ENCODE data around the gene DAPK2.

Gene DAPK2

DNA sequence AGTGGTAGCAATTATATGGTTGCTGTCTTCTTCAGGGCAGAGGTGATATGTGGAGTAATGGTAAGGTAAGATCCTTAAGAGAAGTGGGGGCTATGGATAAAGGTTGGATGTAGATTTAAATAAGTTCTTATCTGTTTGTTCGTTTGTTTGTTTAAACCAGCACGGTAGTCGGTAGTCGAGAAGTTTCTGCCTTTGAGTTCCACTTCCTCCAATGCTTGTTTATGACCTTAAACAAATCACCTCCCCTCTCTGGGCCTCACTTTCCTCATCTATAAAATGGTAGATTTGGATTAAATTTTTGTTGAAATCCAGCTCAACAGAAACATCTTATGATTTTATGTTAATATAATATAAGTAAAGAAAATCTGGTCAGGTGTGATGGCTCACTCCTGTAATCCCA, 11.8 kb downstream of the DAPK2 start:
- no peaks in the 10 kb centered on the region for H3K9me3 ChIP-seq (replicated peaks; ENCODE audit: insufficient read depth, low read length)
- no peaks in the 10 kb centered on the region for H3K4me1 ChIP-seq (ENCODE audit: low read length)
- no peak overlapping the region for H2AFZ ChIP-seq (ENCODE audit: low read length)
- H3K27me3 ChIP-seq (replicated peaks; ENCODE audit: insufficient read depth, low read length) = no peaks in the 10 kb centered on the region
- TF ChIP-seq EZH2phosphoT487 (IDR thresholded peaks at IDR 0.05; ENCODE audit: low read length) (no peak), EZH2 (optimal IDR thresholded peaks at IDR 0.05; ENCODE audit: low read depth, low read length) (no peak)
- TF ChIP-seq, protein P1, sequence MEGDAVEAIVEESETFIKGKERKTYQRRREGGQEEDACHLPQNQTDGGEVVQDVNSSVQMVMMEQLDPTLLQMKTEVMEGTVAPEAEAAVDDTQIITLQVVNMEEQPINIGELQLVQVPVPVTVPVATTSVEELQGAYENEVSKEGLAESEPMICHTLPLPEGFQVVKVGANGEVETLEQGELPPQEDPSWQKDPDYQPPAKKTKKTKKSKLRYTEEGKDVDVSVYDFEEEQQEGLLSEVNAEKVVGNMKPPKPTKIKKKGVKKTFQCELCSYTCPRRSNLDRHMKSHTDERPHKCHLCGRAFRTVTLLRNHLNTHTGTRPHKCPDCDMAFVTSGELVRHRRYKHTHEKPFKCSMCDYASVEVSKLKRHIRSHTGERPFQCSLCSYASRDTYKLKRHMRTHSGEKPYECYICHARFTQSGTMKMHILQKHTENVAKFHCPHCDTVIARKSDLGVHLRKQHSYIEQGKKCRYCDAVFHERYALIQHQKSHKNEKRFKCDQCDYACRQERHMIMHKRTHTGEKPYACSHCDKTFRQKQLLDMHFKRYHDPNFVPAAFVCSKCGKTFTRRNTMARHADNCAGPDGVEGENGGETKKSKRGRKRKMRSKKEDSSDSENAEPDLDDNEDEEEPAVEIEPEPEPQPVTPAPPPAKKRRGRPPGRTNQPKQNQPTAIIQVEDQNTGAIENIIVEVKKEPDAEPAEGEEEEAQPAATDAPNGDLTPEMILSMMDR (IDR thresholded peaks at IDR 0.05; ENCODE audit: low read length) = no peak
- H3K27ac ChIP-seq (ENCODE audit: low read length) = no peak overlapping the region
- DNase-seq = no peak
- no peaks in the 10 kb centered on the region for H3K79me2 ChIP-seq (ENCODE audit: low read length)
- no peaks in the 10 kb centered on the region for H3K36me3 ChIP-seq (replicated peaks; ENCODE audit: insufficient read depth, low read length)
- H3F3A ChIP-seq (ENCODE audit: insufficient read depth, low read length) = no peaks in the 10 kb centered on the region
- no peak overlapping the region for H3K4me2 ChIP-seq (ENCODE audit: low read depth, low read length)
- no peaks in the 10 kb centered on the region for H4K20me1 ChIP-seq (ENCODE audit: insufficient read depth, low read length)
- H3K9ac ChIP-seq (ENCODE audit: low read length) = no peak overlapping the region
- no peaks in the 10 kb centered on the region for H3K9me2 ChIP-seq (replicated peaks; ENCODE audit: insufficient read depth, low read length)
- no peak overlapping the region for H3K4me3 ChIP-seq (ENCODE audit: low read length)

GRCh38 chr15:64032329-64032728, 14.0 kb downstream of the DAPK2 start:
- no peak overlapping the region for H3K27ac ChIP-seq (ENCODE audit: low read length)

GRCh38 chr15:64030123-64030522, 16.2 kb downstream of the DAPK2 start:
- Histone ChIP-seq H3K27ac (ENCODE audit: low read length) (no peak overlapping the region), H3K4me2 (ENCODE audit: low read depth, low read length) (no peak overlapping the region), H3K9me3 (replicated peaks; ENCODE audit: insufficient read depth, low read length) (no peaks in the 10 kb centered on the region), H4K20me1 (ENCODE audit: insufficient read depth, low read length) (no peaks in the 10 kb centered on the region), H3K4me1 (ENCODE audit: low read length) (no peaks in the 10 kb centered on the region), H3K27me3 (replicated peaks; ENCODE audit: insufficient read depth, low read length) (no peaks in the 10 kb centered on the region), H3K79me2 (ENCODE audit: low read length) (no peaks in the 10 kb centered on the region), H3K9me2 (replicated peaks; ENCODE audit: insufficient read depth, low read length) (no peaks in the 10 kb centered on the region), H3F3A (ENCODE audit: insufficient read depth, low read length) (no peaks in the 10 kb centered on the region), H2AFZ (ENCODE audit: low read length) (no peak overlapping the region), H3K36me3 (replicated peaks; ENCODE audit: insufficient read depth, low read length) (no peaks in the 10 kb centered on the region), H3K4me3 (ENCODE audit: low read length) (no peak overlapping the region), H3K9ac (ENCODE audit: low read length) (no peak overlapping the region)
- TF ChIP-seq, protein P1 (IDR thresholded peaks at IDR 0.05; ENCODE audit: low read length) = no peak
- TF ChIP-seq EZH2 (optimal IDR thresholded peaks at IDR 0.05; ENCODE audit: low read depth, low read length) = no peak
- TF ChIP-seq EZH2phosphoT487 (IDR thresholded peaks at IDR 0.05; ENCODE audit: low read length) = no peak
- DNase-seq = no peak

More at GRCh38 chr15:64032329-64032728, 14.0 kb downstream of the DAPK2 start:
- H3F3A ChIP-seq (ENCODE audit: insufficient read depth, low read length) = no peaks in the 10 kb centered on the region
- no peaks in the 10 kb centered on the region for H3K4me1 ChIP-seq (ENCODE audit: low read length)
- H2AFZ ChIP-seq (ENCODE audit: low read length) = no peak overlapping the region
- TF ChIP-seq EZH2phosphoT487 (IDR thresholded peaks at IDR 0.05; ENCODE audit: low read length) (no peak), EZH2 (optimal IDR thresholded peaks at IDR 0.05; ENCODE audit: low read depth, low read length) (no peak)
- TF ChIP-seq, protein P1 (IDR thresholded peaks at IDR 0.05; ENCODE audit: low read length) = no peak
- no peaks in the 10 kb centered on the region for H3K9me2 ChIP-seq (replicated peaks; ENCODE audit: insufficient read depth, low read length)
- H3K4me2 ChIP-seq (ENCODE audit: low read depth, low read length) = no peak overlapping the region
- H3K9ac ChIP-seq (ENCODE audit: low read length) = no peak overlapping the region
- DNase-seq = no peak
- no peaks in the 10 kb centered on the region for H3K36me3 ChIP-seq (replicated peaks; ENCODE audit: insufficient read depth, low read length)
- no peaks in the 10 kb centered on the region for H4K20me1 ChIP-seq (ENCODE audit: insufficient read depth, low read length)
- no peaks in the 10 kb centered on the region for H3K79me2 ChIP-seq (ENCODE audit: low read length)
- H3K27me3 ChIP-seq (replicated peaks; ENCODE audit: insufficient read depth, low read length) = no peaks in the 10 kb centered on the region
- no peak overlapping the region for H3K4me3 ChIP-seq (ENCODE audit: low read length)
- H3K9me3 ChIP-seq (replicated peaks; ENCODE audit: insufficient read depth, low read length) = no peaks in the 10 kb centered on the region
